SK-N-SH (cell line): ENCODE results near the gene DYRK1A.

Experiments used
- CHD2 ChIP-seq: fragments of 150-350 bp; IDR thresholded peaks from 2 replicates; pipeline ENCODE4 v1.6.1; 2018; ENCODE audit warnings: low read length; ENCODE audit not compliant: partially characterized antibody
- ELF1 ChIP-seq: IDR thresholded peaks from 2 replicates; pipeline ENCODE4 v1.4.0; 2012
- EP300 ChIP-seq, 2 experiments: IDR thresholded peaks; 2 replicates each; pipeline versions ENCODE4 v1.4.0 to v1.6.1; 2012; ENCODE audit warnings: borderline replicate concordance in 1 of 2, low read depth in 1 of 2, low read length in 1 of 2
- FOXM1 ChIP-seq: IDR thresholded peaks from 2 replicates; pipeline ENCODE4 v1.4.0; 2012; ENCODE audit warnings: low read depth, mild to moderate bottlenecking
- POLR2AphosphoS5 ChIP-seq: IDR thresholded peaks from 2 replicates; pipeline ENCODE4 v1.6.1; 2012; ENCODE audit warnings: low read depth, low read length
- REST ChIP-seq: IDR thresholded peaks from 2 replicates; pipeline ENCODE4 v1.6.1; 2012; ENCODE audit warnings: mild to moderate bottlenecking, low read depth, low read length, moderate library complexity
- RFX5 ChIP-seq: IDR thresholded peaks from 2 replicates; pipeline ENCODE4 v1.6.1; 2012; ENCODE audit warnings: mild to moderate bottlenecking, improper control_type of control experiment, low read length
- SMC3 ChIP-seq: IDR thresholded peaks from 2 replicates; pipeline ENCODE4 v1.6.1; 2012; ENCODE audit warnings: low read depth, low read length, improper control_type of control experiment
- YY1 ChIP-seq: IDR thresholded peaks from 2 replicates; pipeline ENCODE4 v1.4.0; 2012; ENCODE audit warnings: low read depth, mild to moderate bottlenecking
- TF ChIP-seq, protein P1 (sequence below): fragments of 200-600 bp; sonication (generic); IDR thresholded peaks from 2 replicates; pipeline ENCODE4 v1.6.1; 2017; ENCODE audit warnings: antibody characterized with exemption, mild to moderate bottlenecking, moderate library complexity
- TF ChIP-seq, protein P2 (sequence below): IDR thresholded peaks from 2 replicates; pipeline ENCODE4 v1.4.0; 2012; ENCODE audit warnings: low read depth

DNA sequence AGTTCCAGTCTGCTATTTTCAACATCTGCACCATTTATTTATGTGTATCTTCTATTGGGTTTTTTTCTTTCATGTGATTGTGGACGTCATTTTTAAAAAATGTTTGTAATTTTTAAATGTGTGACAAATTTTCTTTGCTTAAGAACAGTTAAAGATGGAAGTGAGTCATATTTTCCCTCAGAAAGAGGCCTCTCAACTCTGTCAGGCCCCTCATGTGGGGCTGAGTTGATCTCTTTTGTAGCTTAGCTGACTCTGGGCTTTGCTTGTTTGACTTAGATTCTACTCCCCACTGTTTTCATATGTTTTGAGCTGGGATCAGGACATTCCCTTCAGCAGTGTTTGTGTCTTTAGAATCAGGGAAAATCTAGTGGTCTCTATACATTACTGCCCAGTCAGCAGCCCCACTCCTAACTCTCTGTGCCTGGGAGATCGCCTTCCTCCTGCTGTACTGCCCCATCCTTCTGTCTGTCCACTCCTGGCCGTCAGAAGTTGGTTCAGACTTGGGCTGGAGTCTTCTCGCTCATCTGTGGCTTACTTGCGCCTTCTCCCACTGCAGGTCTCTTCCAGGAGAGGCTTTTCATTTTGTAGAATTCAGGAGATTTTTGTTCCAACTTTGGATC, 137.4 kb downstream of the DYRK1A start:
- TF ChIP-seq ELF1 (no peak), REST (no peak), YY1 (no peak), SMC3 (no peak), CHD2 (no peak), POLR2AphosphoS5 (no peak), EP300 (IDR thresholded peaks at IDR 0.05; ENCODE audit: borderline replicate concordance in 1 of 2, low read depth in 1 of 2, low read length in 1 of 2) (no peak), RFX5 (no peak), FOXM1 (no peak)
- TF ChIP-seq, protein P1, sequence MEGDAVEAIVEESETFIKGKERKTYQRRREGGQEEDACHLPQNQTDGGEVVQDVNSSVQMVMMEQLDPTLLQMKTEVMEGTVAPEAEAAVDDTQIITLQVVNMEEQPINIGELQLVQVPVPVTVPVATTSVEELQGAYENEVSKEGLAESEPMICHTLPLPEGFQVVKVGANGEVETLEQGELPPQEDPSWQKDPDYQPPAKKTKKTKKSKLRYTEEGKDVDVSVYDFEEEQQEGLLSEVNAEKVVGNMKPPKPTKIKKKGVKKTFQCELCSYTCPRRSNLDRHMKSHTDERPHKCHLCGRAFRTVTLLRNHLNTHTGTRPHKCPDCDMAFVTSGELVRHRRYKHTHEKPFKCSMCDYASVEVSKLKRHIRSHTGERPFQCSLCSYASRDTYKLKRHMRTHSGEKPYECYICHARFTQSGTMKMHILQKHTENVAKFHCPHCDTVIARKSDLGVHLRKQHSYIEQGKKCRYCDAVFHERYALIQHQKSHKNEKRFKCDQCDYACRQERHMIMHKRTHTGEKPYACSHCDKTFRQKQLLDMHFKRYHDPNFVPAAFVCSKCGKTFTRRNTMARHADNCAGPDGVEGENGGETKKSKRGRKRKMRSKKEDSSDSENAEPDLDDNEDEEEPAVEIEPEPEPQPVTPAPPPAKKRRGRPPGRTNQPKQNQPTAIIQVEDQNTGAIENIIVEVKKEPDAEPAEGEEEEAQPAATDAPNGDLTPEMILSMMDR: no peak
- TF ChIP-seq, protein P2, sequence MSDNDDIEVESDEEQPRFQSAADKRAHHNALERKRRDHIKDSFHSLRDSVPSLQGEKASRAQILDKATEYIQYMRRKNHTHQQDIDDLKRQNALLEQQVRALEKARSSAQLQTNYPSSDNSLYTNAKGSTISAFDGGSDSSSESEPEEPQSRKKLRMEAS: no peak
